ENCODE measurements around the gene RHBDD3.

DNA sequence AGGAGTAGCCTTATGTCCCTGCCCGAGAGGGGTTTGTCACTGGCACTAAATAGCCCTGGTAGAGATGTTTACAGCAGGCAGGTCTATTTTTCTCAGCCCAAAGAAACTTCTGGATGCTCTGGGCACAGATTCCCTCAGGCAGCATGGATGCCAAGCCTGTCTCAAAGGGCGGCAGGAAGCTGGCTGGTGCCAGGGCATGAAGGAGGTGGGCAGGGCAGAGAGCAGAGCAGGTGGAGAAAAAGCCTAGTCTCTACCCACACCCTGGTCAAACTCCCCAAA lies 34.6 kb upstream of the RHBDD3 start:
- TF ChIP-seq GATA3 (IDR thresholded peaks at IDR 0.05; ENCODE audit: low read depth, low read length) (no peak), GATA2 (IDR thresholded peaks at IDR 0.05; ENCODE audit: low read depth, low read length) (no peak)
